Prostate gland (tissue), 2 donors: Measurements from ENCODE around the gene CNTNAP2. TPM values are rescaled to one million over a fixed set of nuclear protein-coding genes. Genes with fewer than 3 reads are reported as not detected.

ENCODE experiments used
- DNase-seq: peaks from one replicate; pipeline ENCODE4 v3.0.0-alpha.2; 2019; ENCODE audit warnings: low spot score
- H3K27ac ChIP-seq, 2 donors: fragments of 200-600 bp; sonication (generic); 2 replicates each; pipeline ENCODE4 v1.5.1; 2017 to 2019
- H3K27me3 ChIP-seq: fragments of 200-600 bp; sonication (generic); replicated peaks from 2 replicates; pipeline ENCODE4 v1.5.1; 2019; ENCODE audit not compliant: insufficient read depth
- H3K36me3 ChIP-seq, 2 donors: fragments of 200-600 bp; sonication (generic); 1 replicate in 1 of 2; 2 replicates in 1 of 2; pipeline versions ENCODE4 v1.5.1 to v1.8.1; 2017 to 2019
- H3K4me1 ChIP-seq: fragments of 200-600 bp; sonication (generic); replicated peaks from 2 replicates; pipeline ENCODE4 v1.5.1; 2019
- H3K4me3 ChIP-seq, 2 donors: fragments of 200-600 bp; sonication (generic); 2 replicates each; pipeline ENCODE4 v1.5.1; 2017 to 2019
- H3K9me3 ChIP-seq: fragments of 200-600 bp; sonication (generic); 2 replicates; pipeline ENCODE4 v1.5.1; 2017
- CTCF ChIP-seq, 4 experiments: fragments of 200-600 bp in 2 of 4; fragments of 450-650 bp in 2 of 4; sonication (generic) in 2 of 4; IDR thresholded peaks; 1 replicate in 3 of 4; 2 replicates in 1 of 4; pipeline ENCODE4 v1.5.1; 2016 to 2019; ENCODE audit warnings: antibody characterized with exemption in 4 of 4, mild to moderate bottlenecking in 2 of 4, moderate library complexity in 2 of 4
- POLR2A ChIP-seq: fragments of 450-650 bp; IDR thresholded peaks from one replicate; pipeline ENCODE4 v1.6.1; 2016; ENCODE audit warnings: antibody characterized with exemption, mild to moderate bottlenecking
- POLR2AphosphoS5 ChIP-seq: sonication (generic); formaldehyde crosslinking; IDR thresholded peaks from one replicate; pipeline ENCODE4 v1.6.1; 2017; ENCODE audit warnings: antibody characterized with exemption
- WGBS: methylation state at CpG from one replicate; pipeline ENCODE4 v1.1.5; 2018; 5-methylcytosine and 5-hydroxymethylcytosine counted together
- intact Hi-C: fragments of 100-400 bp; cut with DNase I; formaldehyde crosslinking; loops from one replicate; pipeline ENCODE4 v1.14.2; 2022
- total RNA-seq, 2 donors: library from RNA; depleted of rRNA; stranded (reverse); fragments of >200 nt; gene quantifications; one replicate each; pipeline ENCODE4 v1.1.0, GENCODE V29; 2016

CNTNAP2 gene
- total RNA-seq, 2 donors from 2014 or later, result 10.6 to 43.7 TPM

GRCh38 chr7:146090023-146090645 is 26.5 kb upstream of the CNTNAP2 start:
- intact Hi-C loops, result no loop called here
- DNase-seq, result no peak
- WGBS, result 3% methylated on average over 4 of the region's 4 CpGs
- Histone ChIP-seq H3K4me1 (no peaks in the 10 kb centered on the region), H3K36me3 (no peaks in the 10 kb centered on the region), H3K27me3 (no peaks in the 10 kb centered on the region), H3K9me3 (no peaks in the 10 kb centered on the region), H3K4me3 (no peak overlapping the region), H3K27ac (no peak overlapping the region)
- TF ChIP-seq CTCF (IDR thresholded peaks at IDR 0.05), result peak in 3 of 4 experiments; percentile 39 to 80 (median 58)
- TF ChIP-seq POLR2AphosphoS5, result no peak

- H3K27ac ChIP-seq, result no peak overlapping the region
- no peaks in the 10 kb centered on the region for H3K27me3 ChIP-seq
- 60% methylated on average over 4 of the region's 4 CpGs for WGBS
- intact Hi-C loops, result no loop called here
- no peak for DNase-seq
- no peaks in the 10 kb centered on the region for H3K36me3 ChIP-seq
- TF ChIP-seq POLR2AphosphoS5, result no peak
- TF ChIP-seq CTCF (IDR thresholded peaks at IDR 0.05), result no peak
- TF ChIP-seq POLR2A, result no peak
- H3K4me1 ChIP-seq, result no peaks in the 10 kb centered on the region
- H3K4me3 ChIP-seq, result no peak overlapping the region
- H3K9me3 ChIP-seq, result no peaks in the 10 kb centered on the region
These were observed 22.2 kb upstream of the CNTNAP2 start for GRCh38 chr7:146094356-146094755.

- H3K4me3 ChIP-seq, result no peak overlapping the region
- no peak for DNase-seq
- H3K27me3 ChIP-seq, result no peaks in the 10 kb centered on the region
- intact Hi-C loops, result no loop called here
- H3K4me1 ChIP-seq, result no peaks in the 10 kb centered on the region
- WGBS, result 69% methylated on average over 5 of the region's 5 CpGs
- no peaks in the 10 kb centered on the region for H3K9me3 ChIP-seq
- TF ChIP-seq POLR2AphosphoS5 (no peak), POLR2A (no peak), CTCF (IDR thresholded peaks at IDR 0.05) (no peak)
- no peak overlapping the region for H3K27ac ChIP-seq
- H3K36me3 ChIP-seq, result no peaks in the 10 kb centered on the region
These were observed 19.6 kb upstream of the CNTNAP2 start for GRCh38 chr7:146096994-146097393.

- no peak overlapping the region for H3K4me3 ChIP-seq
- H3K27me3 ChIP-seq, result no peaks in the 10 kb centered on the region
- H3K36me3 ChIP-seq, result no peaks in the 10 kb centered on the region
- 51% methylated on average over 3 of the region's 3 CpGs for WGBS
- no peak overlapping the region for H3K27ac ChIP-seq
- H3K9me3 ChIP-seq, result no peaks in the 10 kb centered on the region
- intact Hi-C loops, result no loop called here
- no peak for DNase-seq
- TF ChIP-seq POLR2A (no peak), CTCF (IDR thresholded peaks at IDR 0.05) (no peak), POLR2AphosphoS5 (no peak)
- H3K4me1 ChIP-seq, result no peaks in the 10 kb centered on the region
These were observed 10.3 kb upstream of the CNTNAP2 start for GRCh38 chr7:146106319-146106718.

GRCh38 chr7:146112755-146113154 is 3.8 kb upstream of the CNTNAP2 start:
- no peaks in the 10 kb centered on the region for H3K36me3 ChIP-seq
- 69% methylated on average over 1 of the region's 1 CpG for WGBS

More at GRCh38 chr7:146112755-146113154, 3.8 kb upstream of the CNTNAP2 start:
- Histone ChIP-seq H3K9me3 (no peaks in the 10 kb centered on the region), H3K27me3 (no peaks in the 10 kb centered on the region), H3K27ac (no peak overlapping the region), H3K4me1 (no peaks in the 10 kb centered on the region), H3K4me3 (no peak overlapping the region)
- no peak for DNase-seq
- TF ChIP-seq POLR2AphosphoS5, result no peak
- intact Hi-C loops, result no loop called here
